ENCODE measurements around the gene GPR108. TPM values are rescaled to one million over a fixed set of nuclear protein-coding genes. Genes with fewer than 3 reads are reported as not detected.
A peak's percentile ranks its signal among the peaks of the same experiment; 100 is the strongest.

Gene GPR108
- total and polyA plus RNA-seq, 11 donors = 19.2 to 47.9 (median 31.1) TPM

DNA sequence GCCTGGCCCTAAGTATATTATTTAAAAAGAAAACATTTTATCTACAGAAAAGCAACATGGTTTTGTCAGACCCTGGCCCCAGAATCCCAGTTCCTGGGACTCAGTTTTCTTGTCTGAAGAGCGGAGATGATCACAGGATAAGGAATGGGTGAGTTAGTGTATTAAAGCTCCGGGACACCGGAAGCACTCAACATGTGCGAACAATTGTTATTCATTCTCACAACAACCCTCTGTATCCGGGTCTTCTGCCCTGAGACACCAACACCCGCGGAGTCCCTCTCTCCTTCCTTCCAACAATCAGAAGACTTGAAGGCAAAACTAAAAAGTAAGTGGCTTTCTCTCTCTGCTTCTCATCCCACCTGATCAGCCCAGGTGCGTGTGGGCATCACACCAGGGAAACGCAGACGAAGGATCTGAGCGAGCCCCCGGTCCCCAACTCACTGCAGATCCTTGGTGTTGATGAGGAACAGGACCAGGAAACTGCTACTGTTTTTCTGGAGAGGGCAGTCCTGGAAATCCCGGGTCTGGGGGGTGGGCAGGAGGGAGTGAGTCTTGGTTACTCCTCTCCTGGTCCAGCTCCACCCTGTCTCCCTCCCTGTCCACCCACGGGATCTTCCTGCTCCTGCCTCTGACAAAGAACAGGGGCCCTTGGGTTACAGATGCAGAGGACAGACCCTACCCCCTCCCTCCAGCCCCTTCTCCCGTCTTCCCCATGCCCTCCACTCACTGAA is 2.0 kb downstream of the GPR108 start:
- Histone ChIP-seq H3K27me3 (no peaks in the 10 kb centered on the region), H3K4me1 (peaks cover 6 to 38% (median 27%) of the 10 kb centered on the region in 12 donors), H3K4me3 (no peak overlapping the region), H3K9me3 (no peaks in the 10 kb centered on the region), H3K36me3 (peaks cover 0 to 34% (median 10%) of the 10 kb centered on the region in 9 donors), H3K27ac (peak overlapping the region in 5 of 12 donors; percentile 93 to 99 (median 98))
- ATAC-seq = no peak
- TF ChIP-seq POLR2A (IDR thresholded peaks at IDR 0.05) = no peak
- TF ChIP-seq, protein P1, sequence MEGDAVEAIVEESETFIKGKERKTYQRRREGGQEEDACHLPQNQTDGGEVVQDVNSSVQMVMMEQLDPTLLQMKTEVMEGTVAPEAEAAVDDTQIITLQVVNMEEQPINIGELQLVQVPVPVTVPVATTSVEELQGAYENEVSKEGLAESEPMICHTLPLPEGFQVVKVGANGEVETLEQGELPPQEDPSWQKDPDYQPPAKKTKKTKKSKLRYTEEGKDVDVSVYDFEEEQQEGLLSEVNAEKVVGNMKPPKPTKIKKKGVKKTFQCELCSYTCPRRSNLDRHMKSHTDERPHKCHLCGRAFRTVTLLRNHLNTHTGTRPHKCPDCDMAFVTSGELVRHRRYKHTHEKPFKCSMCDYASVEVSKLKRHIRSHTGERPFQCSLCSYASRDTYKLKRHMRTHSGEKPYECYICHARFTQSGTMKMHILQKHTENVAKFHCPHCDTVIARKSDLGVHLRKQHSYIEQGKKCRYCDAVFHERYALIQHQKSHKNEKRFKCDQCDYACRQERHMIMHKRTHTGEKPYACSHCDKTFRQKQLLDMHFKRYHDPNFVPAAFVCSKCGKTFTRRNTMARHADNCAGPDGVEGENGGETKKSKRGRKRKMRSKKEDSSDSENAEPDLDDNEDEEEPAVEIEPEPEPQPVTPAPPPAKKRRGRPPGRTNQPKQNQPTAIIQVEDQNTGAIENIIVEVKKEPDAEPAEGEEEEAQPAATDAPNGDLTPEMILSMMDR (IDR thresholded peaks at IDR 0.05) = no peak
- no peak for DNase-seq
- intact Hi-C loops (cut with DNase I) = loop anchor here in 8 of 10 donors (5.0 to 10.0 kb wide), 6 partner anchors 101 to 363 kb away; partner anchors contain the start of gene ALKBH7 (in 1 of the 8)
- WGBS, 4 donors = 59 to 69% (median 62%) methylated on average over 15 of the region's 15 CpGs

DNA sequence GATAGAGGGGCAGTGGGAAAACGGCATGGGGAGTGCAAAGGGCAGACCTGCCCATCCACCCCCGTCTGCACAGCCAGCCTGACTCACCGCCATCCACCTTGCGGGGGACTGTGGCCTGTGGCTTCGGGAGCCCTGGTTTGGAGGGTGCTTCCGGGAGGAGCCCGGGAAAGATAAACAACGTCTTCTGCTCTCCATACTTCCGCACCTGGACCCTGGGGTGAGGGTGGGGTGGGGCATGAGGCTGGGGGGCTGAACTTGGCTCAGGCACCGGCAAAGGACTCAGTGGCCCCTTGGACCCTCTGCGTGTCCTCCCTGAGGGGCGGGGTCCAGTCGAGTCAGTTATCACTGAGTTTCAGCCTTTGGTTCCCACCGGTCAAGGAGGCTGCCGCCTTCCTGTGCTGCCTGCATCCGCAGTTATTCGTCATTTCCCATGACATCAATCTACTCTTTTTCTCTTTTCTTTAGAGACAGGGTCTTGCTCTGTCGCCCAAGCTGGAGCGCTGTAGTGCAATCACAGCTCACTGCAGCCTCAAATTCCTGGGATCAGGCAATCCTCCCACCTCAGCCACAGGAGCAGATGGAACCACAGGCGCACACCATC is 3.2 kb downstream of the GPR108 start:
- TF ChIP-seq, protein P1 (IDR thresholded peaks at IDR 0.05) = no peak
- no peak for TF ChIP-seq POLR2A (IDR thresholded peaks at IDR 0.05)
- 63 to 74% (median 69%) methylated on average over 17 to 20 of the region's 20 CpGs for WGBS, 4 donors
- Histone ChIP-seq H3K36me3 (peaks cover 0 to 43% (median 12%) of the 10 kb centered on the region in 9 donors), H3K27ac (no peak overlapping the region), H3K4me3 (no peak overlapping the region), H3K27me3 (no peaks in the 10 kb centered on the region), H3K9me3 (no peaks in the 10 kb centered on the region), H3K4me1 (peaks cover 6 to 39% (median 26%) of the 10 kb centered on the region in 12 donors)
- DNase-seq (peak in 1 of 5 donors; percentile 51), ATAC-seq (no peak)
- intact Hi-C loops (cut with DNase I) = loop anchor here in 6 of 10 donors (10.0 kb wide), 2 partner anchors 99 to 219 kb away; no protein-coding TSS in a partner anchor

DNA sequence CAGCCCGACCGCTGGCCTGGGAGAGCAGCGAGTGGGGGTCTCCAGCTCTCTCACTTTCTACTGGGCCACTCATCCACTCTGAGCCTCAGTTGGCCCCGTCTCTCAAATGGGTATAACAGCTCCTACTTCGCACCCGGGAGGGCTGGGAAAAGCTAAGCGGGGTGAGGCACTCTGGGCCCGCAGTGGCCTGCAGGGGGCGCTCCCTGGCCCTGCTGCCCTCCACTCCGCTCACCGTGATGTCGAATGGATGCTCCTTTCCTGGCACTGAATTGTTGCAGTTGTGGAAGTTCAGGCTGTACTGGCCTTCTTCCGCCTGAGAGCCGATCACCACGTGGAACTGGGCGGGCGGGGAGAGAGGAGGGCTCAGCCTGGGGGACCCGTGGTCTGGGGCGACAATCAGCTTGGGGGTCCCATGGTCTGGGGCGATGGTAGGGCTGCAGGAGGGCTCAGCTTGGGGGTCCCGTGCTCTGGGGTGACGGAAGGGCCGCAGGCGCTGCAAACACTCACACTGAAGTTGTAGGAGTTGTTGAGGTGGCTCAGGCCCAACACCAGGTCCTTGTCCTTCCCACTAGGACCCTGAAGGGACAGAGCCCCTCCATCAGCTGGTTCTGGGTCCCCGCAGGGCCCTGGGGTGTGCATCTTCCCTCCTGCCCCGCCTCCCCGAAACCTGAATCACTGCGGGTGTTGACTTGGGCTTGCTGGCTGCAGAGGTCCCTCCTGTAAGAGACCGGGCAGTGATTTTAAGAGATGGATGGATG is 3.9 kb downstream of the GPR108 start:
- DNase-seq = peak in 1 of 5 donors; percentile 42
- Histone ChIP-seq H3K27me3 (no peaks in the 10 kb centered on the region), H3K36me3 (peaks cover 0 to 43% (median 12%) of the 10 kb centered on the region in 9 donors), H3K9me3 (no peaks in the 10 kb centered on the region), H3K4me1 (peaks cover 5 to 39% (median 19%) of the 10 kb centered on the region in 12 donors), H3K27ac (no peak overlapping the region), H3K4me3 (no peak overlapping the region)
- TF ChIP-seq, protein P1 (IDR thresholded peaks at IDR 0.05) = peak in 8 of 12 donors; percentile 6 to 44 (median 19)
- no peak for TF ChIP-seq POLR2A (IDR thresholded peaks at IDR 0.05)
- WGBS, 4 donors = 90 to 92% (median 92%) methylated on average over 26 to 29 of the region's 29 CpGs
- ATAC-seq = no peak
- intact Hi-C loops (cut with DNase I) = loop anchor here in 6 of 10 donors (10.0 kb wide), 2 partner anchors 99 to 219 kb away; no protein-coding TSS in a partner anchor

All from heart left ventricle (tissue), 16 donors.